ENCODE measurements around the gene ODAD4.

- TF ChIP-seq ZFP30 (CRISPR knock-in tag; IDR thresholded peaks at IDR 0.05) = no peak
- TF ChIP-seq TOX (CRISPR knock-in tag; IDR thresholded peaks at IDR 0.05; ENCODE audit: borderline replicate concordance) = no peak
- no peak for TF ChIP-seq TCF4 (CRISPR knock-in tag; IDR thresholded peaks at IDR 0.05; ENCODE audit: borderline replicate concordance)
- TF ChIP-seq PATZ1 (CRISPR knock-in tag; IDR thresholded peaks at IDR 0.05; ENCODE audit: borderline replicate concordance) = no peak
These were observed 70.2 kb downstream of the ODAD4 start for GRCh38 chr17:42000413-42001133.
